SK-N-SH treated with all-trans-retinoic acid at 6 μM for 48 hours (cell line): Measurements from ENCODE around the gene POLD2.

Source experiments
- ATAC-seq: fragments of 200-7000 bp; cut with Tn5 transposase; 3 replicates; pipeline ENCODE4 v1.9.1; 2020; ENCODE audit warnings: mild to moderate bottlenecking, moderate library complexity
- ARNTL ChIP-seq: fragments of 450-650 bp; formaldehyde crosslinking; IDR thresholded peaks from 2 replicates; pipeline ENCODE4 v1.5.0; 2020; ENCODE audit warnings: low read depth, mild to moderate bottlenecking, moderate library complexity, borderline replicate concordance
- BACH2 ChIP-seq: fragments of 250-450 bp; sonication (Bioruptor Pico); IDR thresholded peaks from 2 replicates; pipeline ENCODE4 v1.9.0; 2021; ENCODE audit warnings: mild to moderate bottlenecking, borderline replicate concordance
- CREB5 ChIP-seq: fragments of 250-450 bp; sonication (Bioruptor Pico); IDR thresholded peaks from 2 replicates; pipeline ENCODE4 v1.5.1; 2020; ENCODE audit warnings: low read depth, mild to moderate bottlenecking, moderate library complexity
- CSDC2 ChIP-seq: fragments of 250-450 bp; sonication (Bioruptor Pico); IDR thresholded peaks from 2 replicates; pipeline ENCODE4 v1.5.0; 2020; ENCODE audit warnings: mild to moderate bottlenecking, moderate library complexity
- ESRRG ChIP-seq: fragments of 250-450 bp; sonication (Bioruptor Pico); IDR thresholded peaks from 2 replicates; pipeline ENCODE4 v1.6.1; 2021; ENCODE audit warnings: mild to moderate bottlenecking
- OSR1 ChIP-seq: fragments of 250-450 bp; sonication (Bioruptor Pico); IDR thresholded peaks from 2 replicates; pipeline ENCODE4 v1.8.0; 2022; ENCODE audit warnings: moderate library complexity, mild to moderate bottlenecking, inconsistent platforms
- PATZ1 ChIP-seq: fragments of 250-450 bp; sonication (Bioruptor Pico); IDR thresholded peaks from 2 replicates; pipeline ENCODE4 v1.8.0; 2020; ENCODE audit warnings: mild to moderate bottlenecking, moderate library complexity, borderline replicate concordance
- PPARA ChIP-seq: fragments of 250-450 bp; sonication (Bioruptor Pico); IDR thresholded peaks from 2 replicates; pipeline ENCODE4 v1.5.0; 2020; ENCODE audit warnings: mild to moderate bottlenecking, borderline replicate concordance
- RARB ChIP-seq: fragments of 250-450 bp; sonication (Bioruptor Pico); IDR thresholded peaks from 2 replicates; pipeline ENCODE4 v1.8.0; 2021; ENCODE audit warnings: mild to moderate bottlenecking, moderate library complexity
- SNAI2 ChIP-seq: fragments of 250-450 bp; sonication (Bioruptor Pico); IDR thresholded peaks from 2 replicates; pipeline ENCODE4 v1.5.0; 2020; ENCODE audit warnings: mild to moderate bottlenecking, moderate library complexity
- TCF4 ChIP-seq: fragments of 250-450 bp; sonication (Bioruptor Pico); IDR thresholded peaks from 2 replicates; pipeline ENCODE4 v1.8.0; 2021; ENCODE audit warnings: mild to moderate bottlenecking, moderate library complexity, borderline replicate concordance
- TOX ChIP-seq: fragments of 250-450 bp; sonication (Bioruptor Pico); IDR thresholded peaks from 2 replicates; pipeline ENCODE4 v1.8.0; 2021; ENCODE audit warnings: mild to moderate bottlenecking, moderate library complexity, borderline replicate concordance
- TSHZ2 ChIP-seq: fragments of 250-450 bp; sonication (Bioruptor Pico); IDR thresholded peaks from 2 replicates; pipeline ENCODE4 v1.5.0; 2020; ENCODE audit warnings: mild to moderate bottlenecking, moderate library complexity
- ZC3H10 ChIP-seq: fragments of 250-450 bp; sonication (Bioruptor Pico); IDR thresholded peaks from 2 replicates; pipeline ENCODE4 v1.5.1; 2021; ENCODE audit warnings: mild to moderate bottlenecking, moderate library complexity
- ZFP3 ChIP-seq: fragments of 250-450 bp; sonication (Bioruptor Pico); IDR thresholded peaks from 2 replicates; pipeline ENCODE4 v1.5.0; 2020; ENCODE audit warnings: mild to moderate bottlenecking, moderate library complexity
- ZFP30 ChIP-seq: fragments of 450-650 bp; formaldehyde crosslinking; IDR thresholded peaks from 2 replicates; pipeline ENCODE4 v1.5.0; 2022; ENCODE audit warnings: mild to moderate bottlenecking, moderate library complexity
- ZNF565 ChIP-seq: fragments of 450-650 bp; formaldehyde crosslinking; conservative IDR thresholded peaks from 2 replicates; pipeline ENCODE4 v1.5.0; 2020; ENCODE audit warnings: low read depth, mild to moderate bottlenecking, moderate library complexity
- ZNF70 ChIP-seq: fragments of 450-650 bp; formaldehyde crosslinking; IDR thresholded peaks from 2 replicates; pipeline ENCODE4 v1.5.0; 2020; ENCODE audit warnings: mild to moderate bottlenecking, moderate library complexity
- ZNF8 ChIP-seq: fragments of 450-650 bp; formaldehyde crosslinking; IDR thresholded peaks from 2 replicates; pipeline ENCODE4 v1.5.0; 2020; ENCODE audit warnings: mild to moderate bottlenecking, moderate library complexity
- TF ChIP-seq, protein P1 (sequence below): fragments of 250-450 bp; sonication (Bioruptor Pico); IDR thresholded peaks from 2 replicates; pipeline ENCODE4 v1.8.0; 2021; ENCODE audit warnings: low read depth, mild to moderate bottlenecking, moderate library complexity, borderline replicate concordance

Gene POLD2

GRCh38 chr7:44076101-44076895 is 47.0 kb downstream of the POLD2 start (continued):
- TF ChIP-seq ZNF565 (CRISPR knock-in tag) (no peak), ZNF8 (CRISPR knock-in tag) (no peak), TOX (no peak)
- TF ChIP-seq, all 23 proteins: peak for 0

- ATAC-seq = no peak
- TF ChIP-seq TSHZ2 (CRISPR knock-in tag) = no peak
- TF ChIP-seq ESRRG = no peak
- no peak for TF ChIP-seq TCF4 (CRISPR knock-in tag)
- TF ChIP-seq PATZ1 (CRISPR knock-in tag) = no peak
- TF ChIP-seq TOX = no peak
- TF ChIP-seq ARNTL (CRISPR knock-in tag) = no peak
- TF ChIP-seq CREB5 = no peak
- TF ChIP-seq BACH2 (CRISPR knock-in tag) = no peak
- TF ChIP-seq ZC3H10 = no peak
- no peak for TF ChIP-seq OSR1 (CRISPR knock-in tag)
- no peak for TF ChIP-seq ZFP3
Observed at GRCh38 chr7:44075296-44076075, 47.9 kb downstream of the POLD2 start.

- TF ChIP-seq, protein P1, sequence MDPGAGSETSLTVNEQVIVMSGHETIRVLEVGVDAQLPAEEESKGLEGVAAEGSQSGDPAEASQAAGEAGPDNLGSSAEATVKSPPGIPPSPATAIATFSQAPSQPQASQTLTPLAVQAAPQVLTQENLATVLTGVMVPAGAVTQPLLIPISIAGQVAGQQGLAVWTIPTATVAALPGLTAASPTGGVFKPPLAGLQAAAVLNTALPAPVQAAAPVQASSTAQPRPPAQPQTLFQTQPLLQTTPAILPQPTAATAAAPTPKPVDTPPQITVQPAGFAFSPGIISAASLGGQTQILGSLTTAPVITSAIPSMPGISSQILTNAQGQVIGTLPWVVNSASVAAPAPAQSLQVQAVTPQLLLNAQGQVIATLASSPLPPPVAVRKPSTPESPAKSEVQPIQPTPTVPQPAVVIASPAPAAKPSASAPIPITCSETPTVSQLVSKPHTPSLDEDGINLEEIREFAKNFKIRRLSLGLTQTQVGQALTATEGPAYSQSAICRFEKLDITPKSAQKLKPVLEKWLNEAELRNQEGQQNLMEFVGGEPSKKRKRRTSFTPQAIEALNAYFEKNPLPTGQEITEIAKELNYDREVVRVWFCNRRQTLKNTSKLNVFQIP (CRISPR knock-in tag) = no peak
- no peak for TF ChIP-seq SNAI2 (CRISPR knock-in tag)
- TF ChIP-seq PPARA (CRISPR knock-in tag) = no peak
- TF ChIP-seq CSDC2 (CRISPR knock-in tag) = no peak
- no peak for ATAC-seq
Observed at GRCh38 chr7:44074349-44074695, 49.0 kb downstream of the POLD2 start.

GRCh38 chr7:44073664-44074348 is 49.5 kb downstream of the POLD2 start:
- no peak for TF ChIP-seq ARNTL (CRISPR knock-in tag)
- TF ChIP-seq ZFP30 (CRISPR knock-in tag) = no peak
- TF ChIP-seq ZNF8 (CRISPR knock-in tag) = no peak
- TF ChIP-seq TSHZ2 (CRISPR knock-in tag) = no peak
- no peak for TF ChIP-seq OSR1 (CRISPR knock-in tag)
- no peak for TF ChIP-seq ZFP3
- TF ChIP-seq ZNF565 (CRISPR knock-in tag) = no peak
- TF ChIP-seq ZNF70 (CRISPR knock-in tag) = no peak
- TF ChIP-seq RARB (CRISPR knock-in tag) = no peak
- no peak for TF ChIP-seq TCF4 (CRISPR knock-in tag)
- no peak for TF ChIP-seq CSDC2 (CRISPR knock-in tag)
- no peak for TF ChIP-seq ZC3H10
- ATAC-seq = peak; percentile 7; the same call in 2 of the 3 replicates
